C4-2B (cell line): ENCODE data around the gene TLR7.

ENCODE experiments used
- ZFX ChIP-seq: fragments of 450-650 bp; IDR thresholded peaks from 2 replicates; pipeline ENCODE4 v1.6.1; 2017
- TF ChIP-seq, protein P1 (sequence below): fragments of 450-650 bp; conservative IDR thresholded peaks from 2 replicates; pipeline ENCODE4 v1.5.1; 2017; ENCODE audit warnings: mild to moderate bottlenecking

DNA sequence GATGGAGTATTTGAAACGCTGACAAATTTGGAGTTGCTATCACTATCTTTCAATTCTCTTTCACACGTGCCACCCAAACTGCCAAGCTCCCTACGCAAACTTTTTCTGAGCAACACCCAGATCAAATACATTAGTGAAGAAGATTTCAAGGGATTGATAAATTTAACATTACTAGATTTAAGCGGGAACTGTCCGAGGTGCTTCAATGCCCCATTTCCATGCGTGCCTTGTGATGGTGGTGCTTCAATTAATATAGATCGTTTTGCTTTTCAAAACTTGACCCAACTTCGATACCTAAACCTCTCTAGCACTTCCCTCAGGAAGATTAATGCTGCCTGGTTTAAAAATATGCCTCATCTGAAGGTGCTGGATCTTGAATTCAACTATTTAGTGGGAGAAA is 52.7 kb downstream of the TLR7 start:
- TF ChIP-seq, protein P1, sequence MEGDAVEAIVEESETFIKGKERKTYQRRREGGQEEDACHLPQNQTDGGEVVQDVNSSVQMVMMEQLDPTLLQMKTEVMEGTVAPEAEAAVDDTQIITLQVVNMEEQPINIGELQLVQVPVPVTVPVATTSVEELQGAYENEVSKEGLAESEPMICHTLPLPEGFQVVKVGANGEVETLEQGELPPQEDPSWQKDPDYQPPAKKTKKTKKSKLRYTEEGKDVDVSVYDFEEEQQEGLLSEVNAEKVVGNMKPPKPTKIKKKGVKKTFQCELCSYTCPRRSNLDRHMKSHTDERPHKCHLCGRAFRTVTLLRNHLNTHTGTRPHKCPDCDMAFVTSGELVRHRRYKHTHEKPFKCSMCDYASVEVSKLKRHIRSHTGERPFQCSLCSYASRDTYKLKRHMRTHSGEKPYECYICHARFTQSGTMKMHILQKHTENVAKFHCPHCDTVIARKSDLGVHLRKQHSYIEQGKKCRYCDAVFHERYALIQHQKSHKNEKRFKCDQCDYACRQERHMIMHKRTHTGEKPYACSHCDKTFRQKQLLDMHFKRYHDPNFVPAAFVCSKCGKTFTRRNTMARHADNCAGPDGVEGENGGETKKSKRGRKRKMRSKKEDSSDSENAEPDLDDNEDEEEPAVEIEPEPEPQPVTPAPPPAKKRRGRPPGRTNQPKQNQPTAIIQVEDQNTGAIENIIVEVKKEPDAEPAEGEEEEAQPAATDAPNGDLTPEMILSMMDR = no peak
- no peak for TF ChIP-seq ZFX
